NCI-H748 (cell line): ENCODE data around the gene ELAVL1.
"Not testable (repeated sequence)": the region's sequence is repeated elsewhere in the genome, so short reads cannot be mapped to it uniquely, and the experiment has no call there.

Source experiments
- DNase-seq: peaks from one replicate; lab custom pipeline; 2025; ENCODE audit not compliant: unreplicated experiment; lab: John Stamatoyannopoulos, UW

ELAVL1 gene

DNA sequence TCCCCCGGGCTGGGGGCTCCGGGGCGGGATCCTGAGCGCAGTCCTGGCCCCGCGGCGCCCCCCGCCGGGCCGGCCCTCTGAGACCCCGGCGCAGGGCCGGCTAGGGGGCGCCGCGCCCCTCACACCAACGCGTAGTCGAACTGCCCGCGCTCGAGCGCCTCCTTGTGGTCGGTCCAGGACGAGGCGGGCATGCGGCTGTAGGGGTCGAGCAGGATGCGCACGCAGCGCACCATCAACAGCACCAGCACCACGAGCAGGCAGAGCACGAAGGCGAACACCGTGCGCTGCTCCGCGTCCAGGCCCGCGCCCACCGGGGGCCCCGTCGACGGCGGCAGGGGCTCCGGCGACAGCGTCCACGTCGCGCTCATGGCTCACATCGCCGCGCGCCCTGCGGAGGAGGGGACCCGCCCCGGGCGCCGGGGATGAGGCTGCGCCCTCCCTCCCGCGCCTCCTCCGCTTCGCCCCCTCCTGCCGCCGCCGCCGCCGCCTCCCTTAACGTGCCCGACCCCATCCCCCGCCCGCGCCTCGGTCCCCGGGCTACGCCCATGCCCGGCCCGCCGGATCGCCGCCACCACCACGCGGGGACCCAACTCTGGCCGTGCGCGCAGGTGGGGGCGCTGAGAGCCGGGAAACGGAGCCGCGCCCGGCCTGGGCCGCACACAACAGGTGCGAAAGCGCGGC lies 80.1 kb downstream of the ELAVL1 start:
- DNase-seq = peak; percentile 77

DNA sequence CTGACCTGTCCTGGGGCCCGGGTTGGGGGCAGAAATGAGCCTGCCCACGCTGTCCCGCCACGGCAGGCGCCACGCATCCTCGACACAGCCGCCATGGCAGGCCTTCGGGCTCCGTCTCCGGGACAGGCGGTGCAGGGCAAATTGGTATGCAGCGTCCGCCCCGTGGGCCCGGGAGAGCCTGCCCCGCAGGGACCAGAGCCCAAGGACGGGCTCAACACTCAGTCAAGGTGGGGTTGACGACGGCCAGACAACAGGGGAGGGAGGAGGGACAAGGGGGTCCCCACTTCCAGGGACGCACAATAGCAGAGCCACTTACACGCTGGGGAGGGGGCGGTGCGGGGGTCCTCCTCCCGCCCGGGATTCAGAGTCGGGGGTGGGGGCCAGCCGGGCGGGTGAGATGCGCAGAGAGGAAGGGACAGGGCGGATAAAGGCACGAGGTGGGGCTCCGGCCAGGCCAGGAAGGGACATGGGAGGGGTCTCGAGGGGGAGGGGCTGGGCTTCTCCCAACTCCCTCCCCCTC lies 80.7 kb downstream of the ELAVL1 start:
- no peak for DNase-seq

DNA sequence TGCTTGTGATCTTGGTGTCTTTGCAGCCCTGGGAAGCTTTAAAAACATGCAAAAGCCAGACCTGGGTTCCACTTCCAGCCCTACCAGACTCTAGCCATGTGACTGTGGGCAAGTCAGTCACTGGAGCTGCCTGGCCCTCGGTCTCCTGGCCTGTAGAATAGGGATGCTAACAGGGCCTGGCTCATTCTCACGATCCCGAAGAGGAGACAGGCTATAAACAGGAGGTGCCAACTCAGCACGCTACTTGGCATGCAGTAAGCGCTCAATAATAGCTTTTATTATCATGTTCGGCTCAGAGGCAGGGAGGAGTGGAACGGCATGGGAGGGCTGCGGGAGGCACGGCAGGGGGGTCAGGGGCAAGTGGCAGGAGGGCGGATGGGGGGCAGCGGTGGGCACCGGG lies 81.2 kb downstream of the ELAVL1 start:
- no peak for DNase-seq

DNA sequence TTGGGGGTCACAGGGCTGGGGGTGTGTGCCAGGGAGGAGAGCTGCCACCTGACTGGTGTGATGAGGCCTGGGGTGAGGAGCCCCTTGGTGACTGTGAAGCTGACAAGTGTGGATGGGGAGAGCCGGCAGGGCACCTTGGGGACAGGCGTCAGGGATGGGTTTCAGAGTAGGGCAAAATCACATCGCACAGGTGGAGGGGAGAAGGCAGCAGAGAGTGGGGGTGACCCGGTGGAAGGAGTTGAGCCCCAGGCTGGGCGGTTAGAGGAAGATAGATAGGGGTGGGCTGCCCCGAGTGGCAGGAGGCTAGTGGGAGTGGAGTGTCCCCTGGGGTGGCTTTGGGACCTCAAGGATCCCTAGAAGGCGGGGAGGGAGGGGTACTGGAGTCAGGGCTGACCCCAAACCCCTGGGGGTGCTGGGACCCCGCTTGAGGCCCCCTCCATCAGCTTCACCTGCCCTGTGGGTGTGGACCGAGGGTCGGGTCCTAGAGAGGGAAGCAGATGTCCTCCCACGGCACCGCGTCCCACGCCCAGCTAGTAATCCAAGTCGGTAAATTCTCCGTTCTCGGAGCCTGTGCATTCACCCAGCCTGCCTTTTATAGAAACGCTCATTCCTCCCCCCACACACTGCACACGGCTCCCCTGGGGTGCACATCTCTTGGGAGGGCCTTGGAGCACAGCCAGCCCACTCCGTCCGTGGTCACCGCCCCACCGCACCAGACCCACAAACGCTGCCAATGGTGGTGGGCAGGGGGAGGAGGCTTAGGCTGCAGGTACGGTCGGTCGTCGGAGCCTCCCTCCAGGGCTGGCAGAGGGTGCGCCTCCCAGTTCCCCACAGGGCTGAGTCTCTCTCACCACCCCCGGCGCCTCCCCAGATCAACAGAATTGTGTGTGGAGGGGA lies 81.9 kb downstream of the ELAVL1 start:
- no peak for DNase-seq

DNA sequence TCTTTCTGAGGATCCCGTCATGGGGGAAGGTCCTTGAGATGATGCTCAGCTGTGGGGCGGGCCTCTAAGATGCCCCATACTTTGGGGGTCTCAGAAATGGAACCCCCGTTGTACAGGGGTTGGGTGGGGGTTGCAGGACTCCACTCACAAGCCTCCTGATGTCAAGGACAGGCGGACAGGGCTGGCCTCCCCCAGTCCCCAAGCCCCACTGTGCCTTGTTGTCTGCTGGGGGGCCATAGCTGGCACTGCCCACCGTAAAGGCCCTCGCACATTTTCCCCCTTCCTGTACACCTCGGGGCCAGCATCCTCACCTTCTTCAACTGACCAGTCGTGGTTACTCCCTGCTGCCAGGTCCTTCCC lies 82.6 kb downstream of the ELAVL1 start:
- DNase-seq = no peak

DNA sequence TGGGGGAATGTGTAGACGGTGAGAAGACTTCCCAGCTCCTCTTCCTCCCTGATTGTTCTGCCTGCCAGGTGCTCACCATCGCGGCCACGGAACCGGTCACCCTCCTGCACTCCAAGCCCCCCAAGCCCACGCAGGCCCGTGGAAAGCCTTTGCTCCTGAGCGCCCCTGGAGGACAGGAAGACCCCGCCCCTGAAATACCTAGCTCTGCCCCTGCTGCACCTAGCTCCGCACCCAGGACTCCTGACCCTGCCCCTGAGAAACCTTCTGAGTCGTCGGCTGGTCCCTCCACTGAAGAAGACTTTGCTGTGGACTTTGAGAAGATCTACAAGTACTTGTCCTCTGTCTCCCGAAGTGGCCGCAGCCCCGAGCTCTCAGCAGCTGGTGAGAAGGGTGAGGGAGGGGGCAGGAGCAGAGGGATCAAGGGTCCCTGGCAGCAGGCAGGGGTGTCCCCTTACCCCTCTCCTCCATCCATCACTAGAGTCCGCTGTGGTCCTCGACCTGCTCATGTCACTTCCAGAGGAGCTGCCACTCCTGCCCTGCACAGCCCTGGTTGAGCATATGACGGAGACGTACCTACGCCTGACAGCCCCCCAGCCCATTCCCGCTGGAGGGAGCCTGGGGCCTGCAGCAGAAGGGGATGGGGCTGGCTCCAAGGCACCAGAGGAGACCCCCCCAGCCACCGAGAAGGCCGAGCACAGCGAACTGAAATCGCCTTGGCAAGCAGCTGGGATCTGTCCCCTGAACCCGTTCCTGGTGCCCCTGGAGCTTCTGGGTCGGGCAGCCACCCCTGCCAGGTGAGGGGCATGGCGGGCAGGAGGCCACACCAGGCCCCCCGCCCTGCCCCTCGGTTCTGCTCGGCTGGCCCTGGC lies 83.2 kb downstream of the ELAVL1 start:
- no peak for DNase-seq

DNA sequence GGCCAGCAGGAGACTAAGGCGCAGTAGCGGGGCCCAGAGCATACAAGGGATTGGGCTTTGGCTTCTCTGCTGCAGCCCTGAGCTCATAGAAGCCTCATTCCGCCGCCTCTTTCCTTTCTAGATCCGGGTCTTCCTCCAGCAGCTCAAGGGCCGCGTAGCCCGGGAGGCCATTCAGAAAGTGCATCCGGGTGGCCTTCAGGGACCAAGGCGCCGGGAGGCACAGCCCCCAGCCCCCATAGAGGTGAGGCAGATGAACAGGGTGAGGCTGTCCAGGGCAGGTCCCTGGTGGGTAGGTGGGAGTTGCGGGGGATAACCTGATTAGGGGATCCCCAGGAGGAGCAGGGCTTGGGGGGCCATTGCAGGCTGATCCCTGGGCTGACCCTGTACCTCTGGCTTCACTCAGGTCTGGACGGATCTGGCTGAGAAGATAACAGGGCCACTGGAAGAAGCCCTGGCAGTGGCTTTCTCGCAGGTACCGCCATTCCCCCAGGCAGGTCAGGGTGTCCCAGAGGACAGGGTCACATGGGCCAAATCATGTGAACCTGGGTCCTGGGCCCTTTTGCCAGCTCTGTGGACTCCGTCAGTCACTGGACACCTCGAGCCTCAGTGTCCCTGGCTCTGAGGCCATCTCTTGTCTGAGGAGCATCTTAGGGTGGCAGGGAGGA lies 84.0 kb downstream of the ELAVL1 start:
- DNase-seq = peak; percentile 35

DNA sequence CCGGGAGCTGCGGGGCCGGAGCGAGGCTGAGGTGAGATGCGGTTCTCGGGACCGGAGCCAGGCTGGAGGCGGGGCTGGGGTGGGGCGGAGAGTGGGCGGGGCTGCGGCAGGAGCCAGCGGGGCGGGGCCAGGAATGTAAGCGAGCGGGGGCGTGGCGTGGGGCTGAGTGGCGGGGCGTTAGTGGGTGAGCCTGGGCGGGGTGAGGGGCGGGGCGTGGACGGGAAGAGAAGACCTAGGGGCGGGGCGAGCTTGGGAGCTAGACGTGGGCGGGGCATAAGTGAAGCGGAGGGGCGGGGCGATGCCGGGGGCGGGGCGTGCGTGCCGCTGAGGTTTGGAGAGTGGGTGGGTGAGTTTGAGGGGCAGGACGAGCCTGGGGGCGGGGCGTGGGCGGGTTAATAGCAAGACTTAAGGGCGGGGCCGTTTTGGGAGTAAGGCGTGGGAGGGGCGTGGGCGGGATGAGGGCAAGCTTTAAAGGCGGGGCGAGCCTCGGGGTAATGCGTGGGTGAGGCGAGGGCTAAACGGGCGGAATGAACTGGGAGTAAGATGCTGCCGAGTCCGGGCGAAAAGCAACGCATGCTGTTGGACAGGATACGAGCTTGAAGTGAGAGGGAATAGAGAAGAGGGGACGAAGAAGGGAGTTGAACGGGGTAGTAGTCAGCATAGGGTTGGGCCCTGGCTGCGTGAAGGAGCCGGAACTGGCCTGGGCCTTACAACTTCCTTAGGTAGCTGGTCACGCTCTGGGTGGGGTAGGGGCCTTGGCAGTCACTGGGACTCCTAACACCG lies 84.7 kb downstream of the ELAVL1 start:
- DNase-seq = peak; percentile 96

DNA sequence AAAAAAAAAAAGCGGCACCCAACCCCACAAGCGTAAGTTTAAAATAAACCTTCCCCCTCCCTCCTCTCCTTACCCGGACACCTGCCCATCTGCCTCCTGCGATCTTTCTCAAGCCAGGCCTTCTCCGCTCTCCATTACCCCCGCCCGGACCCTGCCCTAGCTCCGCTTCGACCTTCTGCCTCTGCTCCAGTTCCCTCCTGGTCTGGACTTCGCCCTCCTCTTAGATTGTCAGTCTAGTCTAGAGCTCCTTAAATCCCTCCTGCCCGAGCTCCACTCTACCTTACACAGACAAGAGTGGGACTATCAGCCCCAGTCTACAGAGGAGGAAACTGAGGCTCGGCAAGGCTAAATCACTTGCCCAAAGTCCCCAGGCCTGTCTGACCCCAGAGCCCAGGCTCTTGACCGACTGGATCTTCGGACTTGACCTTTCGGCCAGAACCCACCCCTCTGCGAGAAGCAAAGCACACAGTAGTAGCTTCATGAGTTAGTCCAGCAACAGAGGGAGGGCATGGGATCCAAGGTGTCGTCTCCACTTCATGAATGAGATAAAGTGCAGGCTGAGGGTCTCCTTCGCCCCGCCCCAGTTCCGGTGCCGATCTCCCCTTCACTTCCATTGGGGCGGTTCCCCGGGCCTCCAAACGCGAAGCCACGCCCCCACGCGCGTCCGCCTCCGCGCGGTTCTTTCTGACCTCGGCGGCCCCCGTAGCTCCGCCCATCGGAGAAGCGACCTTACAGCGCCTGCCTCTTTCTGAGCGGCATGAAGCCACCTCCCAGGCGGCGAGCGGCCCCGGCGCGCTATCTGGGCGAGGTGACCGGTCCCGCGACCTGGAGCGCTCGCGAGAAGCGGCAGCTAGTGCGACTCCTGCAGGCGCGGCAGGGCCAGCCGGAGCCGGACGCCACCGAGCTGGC lies 85.6 kb downstream of the ELAVL1 start, which contains the start of gene SNAPC2:
Gene SNAPC2 (plus strand): TSS at position 729 of the 909 bp plus-strand sequence. CDS start 29 bp downstream, at position 758.
- DNase-seq = peak; percentile 90

DNA sequence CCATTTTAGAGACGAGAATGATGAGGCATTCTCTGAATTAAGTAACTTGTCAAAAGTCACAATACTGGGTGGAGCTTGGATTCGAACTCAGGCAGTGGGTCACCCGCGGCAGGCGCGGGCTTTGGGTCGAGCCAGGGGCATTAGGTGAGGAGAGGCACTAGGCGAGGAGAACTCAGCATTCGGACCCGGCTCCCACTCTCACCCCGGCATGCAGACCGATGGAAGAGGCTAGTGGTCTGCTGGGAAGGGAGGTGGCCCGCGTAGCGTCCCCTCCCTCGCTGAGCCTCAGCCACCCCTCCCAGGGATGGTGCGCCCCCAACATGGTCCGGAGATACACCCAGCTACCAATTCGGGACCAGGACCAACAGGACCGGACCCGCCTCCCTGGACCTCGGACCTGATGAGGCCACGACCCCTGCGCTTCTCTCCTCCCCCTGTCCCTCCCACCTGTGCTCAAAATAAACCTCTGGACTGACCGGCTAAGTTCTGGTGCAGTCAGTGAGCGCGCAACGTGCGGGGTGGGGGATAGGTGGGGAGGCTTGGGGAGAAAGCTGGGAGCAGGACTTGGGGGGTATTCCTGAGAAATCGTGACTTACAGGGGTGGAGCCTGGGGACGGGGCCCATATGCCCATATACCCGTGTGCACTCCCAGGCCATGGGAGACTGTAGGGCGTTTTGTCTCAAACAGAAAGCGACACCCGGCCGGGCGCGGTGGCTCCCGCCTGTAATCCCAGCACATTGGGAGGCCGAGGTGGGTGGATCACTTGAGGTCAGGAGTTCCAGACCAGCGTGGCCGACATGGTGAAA lies 86.6 kb downstream of the ELAVL1 start:
- DNase-seq = no peak

DNA sequence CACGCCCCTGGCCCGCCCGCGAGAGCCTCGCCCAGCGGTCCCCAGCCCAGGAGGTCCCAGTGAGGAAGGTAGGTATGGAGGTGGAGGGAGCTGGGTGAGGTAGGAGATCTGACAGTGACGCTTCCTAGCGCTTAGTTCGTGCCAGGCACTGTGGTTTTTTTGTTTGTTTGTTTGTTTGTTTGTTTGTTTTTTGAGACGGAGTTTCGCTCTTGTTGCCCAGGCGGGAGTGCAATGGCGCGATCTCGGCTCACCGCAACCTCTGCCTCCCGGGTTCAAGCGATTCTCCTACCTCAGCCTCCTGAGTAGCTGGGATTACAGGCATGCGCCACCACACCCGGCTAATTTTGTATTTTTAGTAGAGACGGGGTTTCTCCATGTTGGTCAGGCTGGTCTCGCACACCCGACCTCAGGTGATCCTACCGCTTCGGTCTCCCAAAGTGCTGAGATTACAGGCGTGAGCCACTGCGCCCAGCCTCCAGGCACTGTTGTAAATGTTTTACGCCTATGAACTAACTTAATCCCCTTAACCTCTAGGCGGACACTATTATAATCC lies 87.3 kb downstream of the ELAVL1 start:
- not testable (repeated sequence) for DNase-seq

DNA sequence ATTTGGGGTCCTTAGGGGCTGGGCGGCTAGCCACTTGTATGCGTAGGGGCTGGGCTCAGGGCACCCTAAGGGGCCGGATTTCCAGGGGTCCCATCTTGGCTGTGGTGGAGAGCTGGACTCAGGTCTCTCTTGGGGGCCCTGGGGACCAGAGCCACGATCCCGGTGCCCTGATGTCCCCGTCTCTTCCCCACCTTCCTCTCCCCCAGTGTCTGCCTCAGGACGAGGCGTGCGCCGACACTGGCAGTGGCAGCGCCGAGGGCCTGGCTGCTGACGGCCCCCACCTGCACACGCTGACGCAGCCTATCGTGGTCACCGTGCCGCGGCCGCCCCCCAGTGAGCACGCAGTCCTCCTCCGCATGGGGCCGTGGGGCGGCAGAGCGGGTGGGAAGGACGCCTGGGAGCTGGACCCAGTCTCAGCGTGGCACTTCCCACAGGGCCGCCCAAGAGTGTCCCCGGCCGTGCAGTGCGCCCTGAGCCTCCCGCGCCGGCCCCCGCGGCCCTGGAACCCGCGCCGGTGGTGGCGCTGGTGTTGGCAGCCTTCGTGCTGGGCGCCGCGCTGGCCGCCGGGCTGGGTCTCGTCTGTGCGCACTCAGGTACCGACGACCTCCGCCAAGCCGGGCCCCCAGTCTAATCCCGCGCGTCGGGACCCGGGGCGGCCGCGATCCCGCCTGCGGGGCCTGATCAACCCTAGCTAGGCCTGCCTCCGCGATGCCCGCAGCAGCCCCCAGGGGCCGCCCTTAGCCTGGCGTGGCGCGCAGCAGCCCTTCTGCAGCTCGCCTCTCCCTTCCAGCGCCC lies 88.0 kb downstream of the ELAVL1 start:
- DNase-seq = peak; percentile 67

DNA sequence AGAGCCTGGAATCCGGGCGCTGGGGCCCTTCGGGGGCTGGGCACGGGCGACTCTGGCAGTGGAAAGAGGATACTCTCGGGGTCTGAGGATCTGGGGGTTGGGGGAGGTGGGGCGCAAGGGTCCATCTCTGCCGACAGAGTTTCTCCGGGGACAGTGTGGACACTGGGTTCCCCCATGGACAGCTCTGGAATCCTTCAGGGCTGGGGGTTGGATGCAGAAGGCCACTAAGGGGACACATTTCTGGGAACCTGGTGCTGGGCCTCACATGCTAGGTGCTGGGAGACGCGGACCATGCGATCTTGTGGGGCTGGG lies 88.5 kb downstream of the ELAVL1 start:
- peak; percentile 23 for DNase-seq

DNA sequence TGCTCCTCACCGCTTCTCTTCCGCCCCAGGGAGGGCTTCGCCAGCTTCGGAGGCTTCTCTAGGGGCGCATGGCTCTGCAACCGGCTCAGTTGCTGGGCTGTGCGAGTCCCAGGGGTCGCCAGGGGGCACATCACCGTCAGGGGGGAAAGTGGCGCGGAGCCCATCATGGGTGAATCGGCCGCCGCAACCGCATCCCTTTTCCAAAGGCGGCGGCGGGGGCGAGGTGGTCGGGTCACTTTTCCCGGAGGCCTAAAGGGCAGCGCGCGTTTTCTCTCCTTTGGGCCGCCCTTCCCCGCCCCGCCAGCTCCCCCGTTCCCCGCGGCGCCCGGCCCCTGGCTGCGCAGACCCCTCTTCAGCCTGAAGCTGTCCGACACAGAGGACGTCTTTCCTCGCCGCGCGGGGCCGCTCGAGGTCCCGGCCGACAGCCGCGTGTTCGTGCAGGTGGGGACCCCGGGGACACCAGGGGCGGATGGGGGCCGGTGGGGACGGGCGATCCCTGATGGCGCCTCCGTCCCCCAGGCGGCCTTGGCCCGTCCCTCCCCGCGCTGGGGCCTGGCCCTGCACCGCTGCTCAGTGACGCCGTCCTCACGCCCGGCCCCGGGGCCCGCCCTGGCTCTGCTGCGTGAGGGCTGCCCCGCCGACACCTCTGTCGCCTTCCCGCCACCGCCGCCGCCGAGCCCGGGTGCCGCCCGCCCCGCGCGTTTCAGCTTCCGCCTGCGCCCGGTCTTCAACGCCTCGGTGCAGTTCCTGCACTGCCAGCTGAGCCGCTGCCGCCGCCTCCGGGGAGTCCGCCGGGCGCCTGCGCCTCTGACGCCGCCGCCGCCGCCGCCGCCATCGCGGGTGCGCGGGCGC lies 89.1 kb downstream of the ELAVL1 start:
- peak; percentile 41 for DNase-seq

DNA sequence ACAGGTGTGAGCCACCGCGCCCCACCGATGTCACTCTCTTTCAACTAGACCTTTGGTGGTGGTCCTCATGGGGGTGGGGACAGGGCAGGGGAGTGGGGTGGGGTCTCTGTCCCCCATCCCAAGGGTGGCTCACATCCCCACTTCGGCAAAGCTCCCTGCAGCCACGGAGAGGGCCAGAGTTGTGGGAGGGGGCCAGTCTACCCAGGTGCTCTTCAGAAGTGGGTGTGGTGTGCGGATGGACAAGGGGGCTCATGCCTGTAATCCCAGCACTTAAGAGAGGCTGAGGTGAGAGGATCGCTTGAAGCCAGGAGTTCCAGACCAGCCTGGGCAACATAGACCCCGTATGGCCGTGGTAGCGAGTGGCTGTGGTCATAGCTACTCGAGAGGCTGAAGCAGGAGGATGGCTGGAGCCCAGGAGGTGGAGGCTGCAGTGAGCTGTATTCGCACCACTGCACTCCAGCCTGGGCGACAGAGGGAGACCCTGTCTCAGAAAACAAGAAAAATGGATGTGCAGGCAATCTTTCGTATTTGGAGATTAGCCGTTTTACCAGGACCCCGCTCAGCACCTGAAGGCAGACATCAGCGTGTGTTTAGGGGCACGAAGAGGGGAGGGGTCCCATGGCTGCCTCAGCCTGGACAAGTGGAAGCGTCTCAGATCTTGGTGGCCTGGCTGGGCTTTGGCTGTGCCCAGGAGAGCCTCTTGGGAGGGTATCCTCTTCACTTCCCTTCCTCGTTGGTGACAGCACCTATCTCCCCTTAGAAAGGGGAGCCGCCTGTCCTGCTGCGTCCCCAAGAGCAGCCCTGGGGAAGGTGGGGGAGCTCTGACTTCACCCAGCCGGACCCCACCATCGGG lies 90.0 kb downstream of the ELAVL1 start:
- no peak for DNase-seq
